ENCODE data around the gene GBGT1.

GBGT1 gene

DNA sequence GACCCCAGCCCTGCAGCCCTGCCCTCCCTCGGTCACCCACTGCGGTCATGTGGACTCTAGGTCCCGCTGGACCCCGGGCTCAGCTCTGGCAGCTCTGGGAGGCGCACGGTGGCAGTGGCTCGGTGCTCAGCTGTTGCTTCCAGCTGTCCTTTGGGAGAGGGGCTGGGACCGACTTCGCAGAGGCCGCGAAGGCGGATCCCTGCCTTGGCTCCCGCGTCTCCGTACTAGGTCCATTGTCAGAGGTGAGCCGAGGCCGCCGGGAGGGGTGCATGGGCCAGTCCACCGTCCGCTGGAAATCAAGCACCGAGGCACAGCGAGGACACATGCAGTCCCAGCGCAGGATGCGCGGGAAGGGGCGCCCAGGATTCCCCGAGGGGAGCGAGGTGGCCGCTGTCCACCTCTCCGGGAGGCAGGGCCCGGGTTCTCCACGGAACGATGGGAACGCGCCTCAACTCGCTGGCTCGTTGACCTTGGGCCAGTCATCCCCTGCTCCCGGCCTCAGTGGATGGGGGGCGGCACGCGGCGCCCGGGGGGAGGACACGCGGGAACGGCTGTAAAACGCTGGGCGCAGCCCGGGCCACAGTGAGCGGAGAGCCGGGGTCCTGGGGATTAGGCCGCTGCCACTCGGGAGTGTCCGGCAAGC lies 732 bp downstream of the GBGT1 start:
- DNase-seq (ENCODE audit: low spot score) = no peak

DNA sequence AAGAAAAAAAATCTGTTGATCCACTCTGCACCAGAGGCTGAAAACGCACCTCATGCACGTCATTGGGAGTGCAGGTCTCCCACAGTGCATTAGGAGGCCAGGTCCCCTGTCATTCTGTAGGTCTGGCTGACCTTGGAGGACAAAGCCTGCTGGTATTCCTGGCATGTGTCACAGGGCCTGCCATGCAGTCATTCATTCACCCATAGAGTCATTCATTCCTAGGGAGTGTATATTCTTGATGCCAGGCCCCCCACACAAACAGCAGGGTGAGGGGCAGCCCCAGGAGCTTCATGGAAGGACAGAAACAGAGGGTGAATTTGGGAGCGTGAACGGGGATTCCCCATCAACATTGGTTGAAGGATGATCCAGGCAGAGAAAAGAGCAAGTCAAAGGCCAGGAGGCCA lies 2.2 kb downstream of the GBGT1 start:
- DNase-seq (ENCODE audit: low spot score) = no peak

DNA sequence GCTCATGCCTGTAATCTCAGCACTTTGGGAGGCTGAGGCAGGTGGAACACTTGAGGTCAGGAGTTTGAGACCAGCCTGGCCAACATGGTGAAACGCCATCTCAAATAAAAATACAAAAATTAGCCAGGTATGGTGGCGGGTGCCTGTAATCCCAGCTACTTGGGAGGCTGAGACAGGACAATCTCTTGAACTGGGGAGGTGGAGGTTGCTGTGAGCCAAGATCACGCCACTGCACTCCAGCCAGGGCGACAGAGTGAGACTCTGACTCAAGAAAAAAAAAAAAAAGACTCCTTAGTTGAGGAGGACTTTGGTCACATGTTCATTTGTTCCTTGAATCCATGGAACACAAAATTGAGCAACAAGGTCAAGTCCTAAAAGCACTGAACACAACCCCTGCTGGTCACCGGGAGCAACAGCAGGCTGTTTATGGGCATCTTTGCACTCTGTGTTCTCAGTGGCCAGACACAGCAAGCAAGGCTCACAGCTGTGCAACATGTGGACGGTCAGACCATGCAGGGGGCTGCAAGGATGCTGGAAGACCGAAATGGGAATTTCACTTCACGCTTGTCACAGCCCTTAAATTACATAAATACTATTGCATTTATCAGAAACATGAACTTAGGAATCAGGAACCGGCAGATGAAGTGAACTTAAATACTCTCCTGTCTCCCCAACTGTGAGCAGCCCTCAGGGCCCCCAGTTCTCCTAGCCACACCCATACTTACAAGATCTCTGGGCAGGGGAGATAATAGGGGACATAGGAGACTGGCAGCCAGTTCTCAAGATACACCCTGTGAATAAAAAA lies 2.8 kb downstream of the GBGT1 start:
- peak; percentile 55 for DNase-seq (ENCODE audit: low spot score)

DNA sequence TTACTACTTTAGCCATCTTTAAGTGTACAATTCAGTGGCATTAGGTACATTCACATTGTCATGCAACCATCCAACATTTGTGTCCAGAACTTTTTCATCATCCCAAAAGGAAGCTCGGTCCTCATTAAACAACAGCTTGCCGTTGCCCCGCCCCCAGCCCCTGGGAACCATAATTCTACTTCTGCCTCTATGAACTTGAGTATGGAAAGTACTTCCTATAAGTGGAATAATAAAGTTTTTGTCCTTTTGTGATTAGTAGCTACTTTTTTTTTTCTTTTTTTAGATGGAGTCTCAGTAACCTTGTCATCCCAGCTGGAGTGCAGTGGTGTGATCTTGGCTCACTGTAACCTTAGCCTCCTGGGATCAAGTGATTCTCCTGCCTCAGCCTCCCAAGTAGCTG lies 5.0 kb downstream of the GBGT1 start:
- no peak for DNase-seq (ENCODE audit: low spot score)

DNA sequence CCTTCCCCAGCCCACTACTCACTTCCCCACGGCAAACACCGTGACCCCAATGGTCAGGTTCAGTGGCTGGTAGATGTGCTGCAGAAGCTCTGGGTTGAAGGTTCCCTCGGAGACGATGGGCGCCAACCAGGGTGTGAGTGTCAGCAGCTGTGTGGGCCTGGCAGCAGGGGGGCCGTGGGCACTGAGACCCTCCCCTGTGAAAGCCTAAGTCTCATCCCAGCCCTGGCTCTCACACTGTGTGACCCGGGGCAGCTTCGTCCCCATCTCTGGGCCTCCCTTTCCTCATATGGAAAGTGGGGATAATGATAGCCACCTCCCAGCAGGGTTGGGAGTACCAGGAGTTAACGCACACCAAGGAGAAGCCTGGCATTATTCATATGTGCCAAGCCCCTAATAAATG lies 8.6 kb downstream of the GBGT1 start:
- DNase-seq (ENCODE audit: low spot score) = no peak

DNA sequence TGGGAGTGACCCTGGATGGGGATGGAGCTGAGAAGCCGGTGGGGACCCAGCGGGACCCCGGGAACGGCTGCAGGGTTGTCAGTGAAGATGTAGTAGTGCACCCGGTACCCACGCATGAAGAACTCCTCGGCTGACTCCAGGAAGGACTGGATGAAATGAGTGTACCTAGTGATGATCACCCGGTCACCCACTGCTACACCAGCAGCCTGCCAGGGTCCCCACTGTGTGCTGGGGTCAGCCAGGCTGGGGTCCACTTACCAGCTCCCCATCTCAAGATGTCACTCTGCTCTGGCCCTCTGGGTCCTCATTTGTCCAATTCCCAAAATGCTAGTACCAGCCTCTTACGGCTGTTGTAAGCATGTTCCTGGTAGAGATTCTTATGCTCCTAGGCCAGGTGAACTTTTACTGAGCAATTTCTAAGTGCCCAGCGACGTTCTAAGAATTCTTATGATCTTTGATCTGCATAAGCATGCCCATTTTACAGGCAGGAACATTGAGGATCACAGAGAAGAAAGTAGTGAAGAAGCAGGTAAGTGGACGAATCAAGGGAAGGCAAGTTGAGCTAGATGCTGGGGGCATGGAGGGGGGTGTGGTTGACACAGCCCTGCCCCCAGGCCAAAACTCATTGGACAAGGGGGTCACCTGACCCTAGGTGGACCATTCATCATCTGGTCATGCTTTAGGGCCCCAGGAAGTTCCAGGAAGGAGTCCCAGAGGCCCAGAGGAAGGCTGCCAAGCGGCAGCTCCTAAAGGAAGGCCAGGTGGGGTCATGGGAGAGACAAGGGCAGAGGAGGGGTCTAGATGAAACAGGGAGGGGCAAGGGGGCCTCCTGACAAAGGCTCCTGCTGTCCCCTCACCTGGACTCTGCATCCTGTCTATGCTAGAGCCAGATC lies 9.4 kb downstream of the GBGT1 start:
- DNase-seq (ENCODE audit: low spot score) = no peak

DNA sequence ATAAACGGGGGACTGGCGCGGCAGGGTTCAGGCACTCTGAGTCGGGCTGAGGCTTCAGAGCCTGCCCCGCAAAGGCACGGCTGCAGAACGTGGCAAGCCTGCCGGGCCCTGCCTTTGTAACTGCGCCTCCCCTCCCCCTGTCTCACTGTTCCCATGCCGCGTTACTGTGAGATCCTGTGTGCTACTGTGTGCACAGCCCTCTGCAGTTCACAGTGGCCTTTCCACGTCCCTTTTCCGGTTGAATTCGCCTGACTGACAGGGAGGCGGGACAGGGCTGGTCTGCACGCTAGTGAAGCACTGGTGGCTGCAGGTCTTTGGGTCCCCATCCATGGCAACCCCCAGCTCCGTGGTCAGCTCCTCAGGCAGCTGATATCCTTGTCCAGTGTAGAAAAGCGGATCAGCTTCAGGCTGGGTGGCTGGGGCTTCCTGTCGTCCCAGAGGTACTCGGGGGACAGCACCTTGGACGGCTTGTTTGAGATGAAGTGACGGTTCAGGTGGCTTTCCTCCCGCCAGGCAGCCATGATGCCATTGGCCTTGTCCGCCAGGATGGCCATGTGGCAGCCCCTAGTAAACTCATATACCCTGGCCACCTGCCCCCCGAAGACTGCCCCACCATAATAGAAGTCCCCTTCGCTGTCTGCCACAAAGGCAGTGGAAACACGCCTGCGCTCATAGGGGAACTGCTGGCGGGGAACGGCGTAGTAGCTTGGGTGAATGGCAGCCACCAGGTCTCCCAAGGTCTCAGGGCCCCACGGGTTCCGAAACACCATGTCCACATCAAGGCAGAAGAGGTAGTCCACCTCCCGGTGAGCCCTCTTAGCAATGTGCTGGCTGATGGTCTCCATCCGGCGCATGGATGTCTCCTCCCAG lies 10.3 kb downstream of the GBGT1 start:
- DNase-seq (ENCODE audit: low spot score) = no peak

DNA sequence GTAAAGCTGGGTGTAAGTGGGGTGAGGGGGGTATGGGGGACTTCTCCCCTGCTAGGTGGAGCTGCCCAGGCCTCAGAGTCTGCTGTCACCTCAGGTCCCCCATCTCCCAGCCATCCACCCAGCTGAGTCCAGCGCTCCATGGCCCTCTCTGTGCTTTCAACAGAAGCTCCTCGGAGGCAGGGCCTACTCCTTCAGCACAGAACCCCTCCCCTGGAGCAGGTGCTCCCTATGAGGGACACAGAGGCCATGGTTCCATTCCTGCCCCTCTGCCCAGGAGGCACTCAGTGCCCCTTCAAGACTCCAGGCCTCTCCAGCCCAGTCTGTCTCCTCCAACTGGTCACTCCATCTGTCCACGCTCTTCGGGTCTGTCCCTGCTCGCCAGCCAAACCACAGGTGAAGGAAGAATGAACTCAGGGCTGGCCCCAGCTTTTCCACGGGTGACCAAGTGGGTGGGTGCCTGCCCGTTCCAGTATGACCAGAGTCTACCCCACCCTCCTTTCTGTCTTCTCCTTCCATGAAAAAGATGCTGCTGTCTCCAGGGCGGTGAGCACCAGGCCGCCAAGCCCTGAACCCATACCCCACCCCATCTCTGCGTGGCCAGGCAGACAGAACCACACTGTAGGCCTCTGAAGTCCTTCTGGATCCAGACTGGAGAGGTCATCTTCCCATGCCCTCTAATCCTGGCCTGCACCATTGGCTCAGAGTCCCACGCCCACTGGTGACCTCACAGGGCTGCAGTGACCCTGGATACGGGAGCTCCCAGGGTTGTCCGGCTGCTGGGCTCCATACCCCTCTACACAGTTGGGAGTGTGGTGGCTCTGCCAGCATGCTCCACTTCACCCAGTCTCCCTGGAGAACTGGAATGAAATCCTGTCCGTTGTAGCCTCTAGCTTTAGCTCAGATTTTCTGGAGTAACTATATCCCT lies 11.9 kb downstream of the GBGT1 start:
- no peak for DNase-seq (ENCODE audit: low spot score)

DNA sequence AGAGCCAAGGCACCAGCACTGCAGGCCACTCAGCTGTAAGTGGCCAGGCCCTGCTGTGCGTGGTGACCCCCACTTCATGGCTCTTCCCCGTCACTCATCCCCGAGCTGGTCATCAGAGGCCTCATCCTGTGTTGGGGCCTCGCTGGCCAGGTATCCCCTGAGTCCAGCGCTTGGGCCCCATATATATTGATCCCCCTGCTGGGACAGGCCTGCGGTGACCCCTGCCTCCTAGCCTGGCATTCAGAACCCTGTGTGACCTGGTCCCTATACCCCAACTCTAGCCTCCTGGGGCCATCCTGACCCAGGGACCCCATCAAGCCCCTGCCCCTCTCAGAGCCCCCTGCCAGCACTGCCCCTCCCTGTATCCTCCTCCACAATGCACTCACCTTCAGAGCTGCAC lies 12.7 kb downstream of the GBGT1 start:
- DNase-seq (ENCODE audit: low spot score) = no peak

DNA sequence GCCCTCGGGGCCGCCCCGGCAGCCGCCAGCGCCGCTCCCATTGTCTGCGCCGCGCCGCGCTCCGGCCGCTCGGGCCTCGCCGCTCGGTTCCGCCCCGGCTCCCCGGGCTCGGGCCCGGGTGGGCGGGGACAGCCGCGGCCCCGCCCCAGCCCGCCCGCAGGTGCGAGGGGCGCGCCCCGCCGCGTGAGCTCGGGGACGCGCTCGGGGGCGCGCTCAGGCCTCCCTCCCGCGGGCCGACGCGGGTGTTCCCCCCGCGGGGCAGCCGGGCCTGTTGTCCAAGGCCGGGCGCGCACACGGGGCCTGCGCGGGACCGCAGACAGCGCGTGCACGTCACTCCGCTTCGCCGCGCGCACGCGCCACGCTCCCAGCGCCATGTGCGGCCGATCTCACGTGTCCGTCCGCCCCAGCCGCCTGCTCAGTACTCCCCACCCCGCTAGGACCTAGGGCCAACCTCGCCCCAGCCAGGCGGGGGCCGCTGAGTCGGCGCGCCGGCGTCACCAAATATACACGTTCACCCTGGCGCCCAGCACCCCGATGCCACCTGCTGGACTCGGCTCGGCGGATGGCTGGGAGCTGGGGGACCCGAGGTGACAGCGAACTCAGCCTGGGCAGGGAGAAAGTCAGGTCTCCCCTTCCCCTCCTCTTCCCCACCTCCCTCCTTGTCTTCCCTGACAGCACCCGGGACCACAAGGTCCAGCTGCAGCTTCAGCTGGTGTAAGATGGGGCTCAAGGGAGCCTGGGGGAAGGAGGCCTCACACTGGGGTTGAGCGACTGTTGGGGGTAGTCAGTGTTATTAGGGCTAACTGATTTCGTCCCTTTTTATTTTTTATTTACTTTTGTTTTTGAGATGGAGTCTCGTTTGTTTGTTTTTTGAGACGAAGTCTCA lies 14.3 kb downstream of the GBGT1 start:
- peak; percentile 88 for DNase-seq (ENCODE audit: low spot score)

DNA sequence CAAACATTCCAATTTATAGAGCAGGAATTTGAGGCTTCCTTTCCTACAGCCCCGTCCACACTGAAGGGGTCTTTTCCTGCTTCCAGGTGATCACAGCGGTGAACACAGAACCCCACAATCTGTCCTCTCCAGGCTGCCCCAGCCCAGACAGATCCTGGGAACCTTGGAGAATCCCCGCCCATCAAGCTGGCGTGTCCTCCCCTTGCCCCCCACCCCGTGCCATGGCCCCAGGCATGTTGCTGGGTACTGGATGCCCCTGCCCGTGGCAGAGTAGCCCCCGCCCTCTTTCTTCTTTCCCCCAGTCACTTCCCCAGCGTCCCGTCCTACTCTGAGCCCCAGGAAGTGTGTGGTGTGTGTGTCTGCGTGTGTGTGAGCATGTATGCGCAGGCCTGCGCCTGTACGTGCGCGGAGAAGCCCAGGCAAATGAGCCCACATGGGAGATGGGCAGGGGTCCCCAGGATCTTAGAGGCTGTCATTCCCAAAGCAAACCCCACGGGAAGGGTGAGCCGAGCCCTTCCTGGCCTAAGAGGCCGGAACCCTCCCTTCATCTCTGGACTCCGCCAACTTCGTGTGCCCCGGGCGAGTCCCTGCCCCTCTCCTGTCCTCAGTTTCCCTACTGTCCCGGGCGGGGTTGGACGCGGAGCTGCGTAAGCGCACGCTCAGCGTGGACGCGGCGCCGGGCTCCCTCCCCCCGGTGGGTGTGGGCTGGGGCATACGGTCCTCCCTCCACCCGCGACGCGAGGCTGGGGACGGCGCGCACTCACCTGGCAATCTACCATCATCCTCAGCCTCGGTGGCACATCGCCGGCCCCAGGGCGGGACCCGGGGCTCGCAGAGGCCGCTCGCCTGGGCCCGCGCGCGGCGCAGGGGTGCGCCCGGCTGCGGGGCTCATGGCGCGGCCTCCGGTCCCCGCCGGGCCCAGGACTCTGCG lies 15.2 kb downstream of the GBGT1 start:
- DNase-seq (ENCODE audit: low spot score) = peak; percentile 40

DNA sequence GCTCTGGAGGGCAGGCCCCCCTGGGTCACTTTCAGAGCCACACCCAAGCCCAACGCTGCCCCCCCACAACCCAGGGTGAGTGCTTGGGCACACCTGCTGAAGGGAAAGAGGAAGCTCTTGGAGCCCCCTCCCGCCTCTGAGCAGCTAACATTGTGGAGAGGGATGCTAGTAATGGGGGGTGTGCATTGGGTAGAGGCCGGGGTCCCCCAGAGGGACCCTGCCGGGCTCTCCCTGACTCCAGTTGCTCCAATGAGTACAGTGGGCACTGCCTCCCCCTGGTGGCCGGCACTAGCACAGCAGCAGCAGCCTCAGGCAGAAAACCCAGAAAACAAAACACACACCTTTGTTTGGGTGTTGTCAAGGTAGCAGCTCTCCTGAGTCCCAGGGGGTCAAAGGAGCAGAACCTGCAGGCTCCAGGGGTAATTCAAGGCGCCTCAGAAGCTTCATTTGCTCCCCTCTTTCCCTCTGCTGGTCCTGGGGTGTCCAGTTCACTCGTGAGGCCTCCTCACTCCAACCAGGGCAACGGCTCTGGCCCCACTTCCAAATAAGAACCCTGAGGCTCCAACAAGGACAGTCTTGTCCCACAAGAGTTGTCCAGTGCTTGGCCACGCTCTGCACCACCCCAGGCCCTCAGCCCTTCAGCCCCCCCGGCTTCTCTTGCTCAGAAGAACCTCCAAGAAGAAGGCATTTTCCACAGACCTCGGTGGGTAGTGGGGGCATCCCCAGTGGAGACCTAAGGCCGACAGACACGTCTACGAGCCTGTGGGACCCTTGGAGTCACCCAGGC lies 16.1 kb downstream of the GBGT1 start:
- peak; percentile 73 for DNase-seq (ENCODE audit: low spot score)

DNA sequence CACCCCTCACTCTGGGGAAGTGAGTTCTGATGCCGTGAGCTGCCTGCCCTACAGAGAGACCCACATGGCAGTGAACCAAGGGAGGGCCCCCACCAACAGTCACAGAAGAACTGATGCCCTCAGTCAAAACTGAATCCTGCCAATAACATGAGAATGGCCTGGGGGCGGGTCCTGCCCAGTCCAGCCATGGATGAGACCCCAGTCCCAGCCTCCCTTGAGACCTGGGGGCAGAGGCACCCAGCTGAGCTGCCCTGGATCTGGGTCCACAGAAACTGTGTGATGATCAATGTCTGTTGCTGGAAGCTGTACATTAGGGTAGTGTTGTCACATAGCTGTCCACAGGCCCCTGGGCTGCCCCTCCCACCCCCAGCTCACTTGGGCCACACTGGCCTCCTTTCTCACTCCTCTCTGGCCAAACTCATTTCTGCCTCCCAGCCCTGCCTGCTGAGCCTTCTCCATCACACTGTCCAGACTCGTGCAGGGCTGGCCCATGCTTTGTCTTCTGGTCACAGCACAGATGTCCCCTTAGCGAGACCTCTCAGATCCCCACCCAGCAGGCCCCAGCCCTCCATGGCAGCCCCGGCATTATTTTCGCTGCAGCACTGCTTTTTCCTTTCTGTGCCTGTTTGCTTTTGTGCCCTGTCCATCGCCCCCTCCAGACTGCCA lies 16.8 kb downstream of the GBGT1 start:
- DNase-seq (ENCODE audit: low spot score) = no peak

DNA sequence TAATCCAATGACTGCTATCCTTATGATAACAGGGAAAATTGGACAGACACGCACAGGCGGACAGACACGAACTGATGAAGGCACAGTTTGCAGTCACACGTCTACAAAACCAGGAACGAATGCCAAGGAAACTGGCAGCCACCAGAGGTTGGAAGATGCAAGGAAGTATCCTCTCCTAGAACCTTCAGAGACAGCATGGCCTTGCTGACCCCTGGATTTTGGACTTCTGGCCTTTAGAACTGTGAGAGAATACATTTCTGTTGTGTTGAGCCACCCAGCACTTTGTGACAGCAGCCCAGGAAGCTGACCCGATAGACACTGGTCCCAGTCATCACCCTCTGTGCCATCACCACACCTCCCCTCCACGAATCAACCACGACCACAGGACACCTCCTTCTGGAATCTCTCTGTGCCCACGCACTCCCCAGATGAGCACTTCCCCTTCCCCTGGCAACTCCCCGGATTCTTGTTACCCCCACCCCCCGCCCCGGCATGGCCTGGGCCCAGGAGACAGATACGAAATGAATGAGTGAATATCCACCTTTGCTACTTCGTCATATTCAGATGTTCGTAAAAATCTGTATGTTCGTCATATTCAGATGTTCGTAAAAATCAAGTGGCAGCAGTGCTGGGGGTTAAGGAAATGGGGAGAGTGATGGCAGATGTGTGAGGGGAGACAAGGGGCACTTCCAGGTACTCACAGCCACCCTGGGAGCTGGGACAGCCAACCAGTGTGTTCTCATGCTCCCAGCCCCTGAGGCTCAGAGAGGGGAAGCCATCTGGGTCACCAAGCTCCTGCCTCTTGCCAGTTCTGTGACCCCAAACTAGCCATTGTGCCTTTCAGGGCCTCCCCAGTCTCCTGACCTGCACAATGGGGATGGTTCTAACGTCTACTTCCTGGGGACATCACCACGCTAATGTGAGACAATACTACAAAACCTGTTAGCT lies 18.5 kb downstream of the GBGT1 start:
- peak; percentile 37 for DNase-seq (ENCODE audit: low spot score)

DNA sequence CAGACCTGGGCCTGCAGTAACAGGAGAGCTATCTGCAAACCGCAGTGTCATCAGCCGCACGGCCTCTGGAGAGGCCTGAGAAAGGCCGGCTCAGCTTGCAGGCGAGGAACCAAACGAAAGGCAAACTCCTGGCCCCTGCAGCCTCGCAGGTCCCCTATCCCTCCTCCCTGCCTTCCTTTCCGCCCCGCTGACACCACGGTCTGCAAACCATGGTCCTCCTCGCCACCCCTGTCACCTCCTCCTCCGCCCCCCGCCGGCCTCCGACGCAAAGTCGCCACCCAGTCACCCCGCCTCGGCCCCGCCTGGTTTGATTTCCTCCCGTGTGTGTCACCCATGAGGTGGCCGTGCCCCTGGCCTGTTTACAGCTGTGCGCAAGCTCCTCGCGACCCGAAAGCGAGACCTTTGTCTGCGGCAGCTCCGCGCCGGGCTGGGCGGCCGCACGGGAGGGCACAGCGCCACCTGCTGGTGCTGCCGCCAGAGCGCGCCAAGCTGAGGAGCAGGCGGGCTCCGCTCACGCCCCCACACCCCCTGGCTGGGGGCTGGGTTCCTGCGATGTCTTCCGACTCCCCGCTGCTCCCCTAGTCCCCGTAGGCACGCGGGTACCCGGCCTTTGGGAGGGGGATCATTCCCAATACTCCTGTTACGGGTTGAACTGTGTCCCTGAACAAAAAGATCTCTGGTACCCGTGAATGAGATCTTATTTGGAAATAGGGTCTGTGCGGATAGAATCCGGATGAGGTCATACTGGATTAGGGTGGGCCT lies 19.4 kb downstream of the GBGT1 start:
- DNase-seq (ENCODE audit: low spot score) = peak; percentile 72
